DMS153 treated with DMSO at 0.1 percent for 48 hours (cell line): ENCODE measurements around the gene ARHGAP21.
"Not testable (repeated sequence)": the region's sequence is repeated elsewhere in the genome, so short reads cannot be mapped to it uniquely, and the experiment has no call there.

Experiments used
- DNase-seq: peaks from one replicate; lab custom pipeline; 2025; ENCODE audit not compliant: unreplicated experiment; lab: John Stamatoyannopoulos, UW

ARHGAP21 gene

DNA sequence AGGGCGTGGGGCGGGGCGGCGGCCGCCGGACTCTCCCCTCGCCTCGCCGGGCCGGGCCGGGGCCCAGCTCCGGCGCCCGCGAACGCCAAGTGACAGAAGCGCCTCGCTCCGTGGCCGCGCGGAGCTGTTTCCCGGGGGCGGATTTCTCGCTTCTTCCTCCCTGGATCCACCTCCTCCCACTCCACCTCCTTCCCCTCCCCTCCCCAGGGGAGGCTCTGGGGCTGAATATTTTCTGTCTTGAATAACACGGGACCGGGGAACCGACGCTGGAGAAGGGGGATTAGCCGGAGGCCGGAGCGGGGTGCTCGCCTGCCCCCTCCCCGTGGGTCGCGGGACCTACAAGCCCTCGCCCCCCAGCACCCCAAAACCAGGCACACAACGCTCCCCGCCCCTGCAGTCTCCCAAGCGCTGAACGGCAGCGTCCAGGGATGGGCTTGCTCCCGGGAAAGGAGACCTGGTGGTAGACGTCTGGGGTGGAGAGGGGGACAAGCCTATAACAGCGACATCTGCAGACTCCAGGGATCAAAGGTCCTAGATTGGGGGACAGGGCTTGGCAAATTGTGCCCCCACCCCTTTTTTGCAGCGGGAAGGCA, at the start of gene ARHGAP21:
Gene ARHGAP21 (minus strand): TSS at position 100 of the 593 bp plus-strand sequence. CDS start 1,988 bp downstream, outside the sequence.
- no peak for DNase-seq

DNA sequence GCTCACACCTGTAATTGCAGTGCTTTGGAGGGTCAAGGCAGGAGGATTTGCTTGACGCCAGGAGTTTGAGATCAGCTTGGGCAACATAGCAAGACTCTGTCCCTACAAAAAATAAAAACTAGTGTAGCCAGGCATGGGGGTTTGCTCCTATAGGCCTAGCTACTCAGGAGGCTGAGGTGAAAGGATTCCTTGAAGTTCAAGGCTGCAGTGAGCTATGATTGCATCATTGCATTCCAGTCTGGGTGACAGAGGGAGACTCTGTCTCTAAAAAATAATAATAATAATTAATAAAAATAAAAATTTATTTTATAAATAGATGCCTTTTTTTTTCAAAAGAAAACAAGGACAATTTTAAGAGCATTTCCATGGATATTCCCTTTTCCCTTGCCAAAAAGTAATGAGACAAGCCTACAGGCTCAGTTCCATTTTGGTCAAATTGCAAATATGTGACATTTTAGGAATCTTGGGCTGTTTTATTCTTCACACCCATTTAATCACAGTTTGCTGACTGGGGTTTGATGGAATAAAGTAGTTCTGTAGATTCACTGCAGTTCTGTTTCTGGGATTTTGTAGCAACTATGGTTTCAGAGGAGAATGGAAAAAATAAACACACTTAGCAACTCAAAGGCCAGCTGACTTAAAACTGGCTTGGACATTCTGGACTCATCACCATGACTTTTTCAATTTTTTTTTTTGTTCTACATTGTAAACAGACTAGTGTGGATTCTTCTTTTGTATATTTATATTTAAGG, 48.4 kb upstream of the ARHGAP21 start:
- no peak for DNase-seq

DNA sequence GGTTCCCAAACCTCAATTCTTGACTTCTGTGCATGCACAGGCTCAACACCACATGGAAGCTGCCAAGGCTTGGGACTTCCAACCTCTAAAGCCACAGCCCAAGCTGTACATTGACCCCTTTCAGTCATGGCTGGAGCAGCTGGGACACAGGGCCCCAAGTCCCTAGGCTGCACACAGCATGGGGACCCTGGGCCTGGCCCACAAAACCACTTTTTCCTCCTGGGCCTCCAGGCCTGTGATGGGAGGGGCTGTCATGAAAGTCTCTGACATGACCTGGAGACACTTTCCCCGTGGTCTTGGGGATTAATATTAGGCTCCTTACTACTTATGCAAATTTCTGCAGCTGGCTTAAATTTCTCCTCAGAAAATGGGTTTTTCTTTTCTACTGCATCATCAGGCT, 41.3 kb upstream of the ARHGAP21 start:
- DNase-seq: not testable (repeated sequence)

DNA sequence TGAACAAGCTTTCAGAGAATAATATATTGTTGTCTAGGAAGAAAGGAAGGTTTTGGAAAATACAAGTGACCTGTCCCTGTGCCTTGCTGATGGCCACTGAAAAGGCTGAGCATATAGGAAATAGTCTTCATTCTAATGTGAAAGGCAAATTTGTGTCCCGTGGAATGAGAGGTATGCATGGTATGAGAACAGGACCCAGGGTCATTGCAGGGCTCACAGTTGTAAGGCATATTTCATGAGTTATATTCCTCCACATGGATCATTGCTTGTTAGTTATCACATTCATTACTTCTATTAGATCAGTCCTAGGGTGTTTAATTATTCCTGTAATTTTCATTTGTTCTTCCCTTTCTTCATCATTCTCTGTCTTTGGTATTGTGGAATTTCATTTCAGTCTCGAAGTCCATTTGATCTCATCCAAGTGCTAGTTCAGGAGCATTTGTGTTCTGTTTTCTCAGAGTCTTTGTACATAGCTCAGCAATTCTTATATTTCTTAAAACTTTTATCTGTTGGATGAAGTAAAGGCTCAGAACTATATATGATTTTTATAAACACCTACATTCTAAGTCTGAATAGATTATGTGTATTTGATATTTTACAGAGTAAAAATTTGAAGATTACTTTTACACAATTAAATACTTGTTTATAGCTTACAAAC, 39.4 kb upstream of the ARHGAP21 start:
- no peak for DNase-seq

DNA sequence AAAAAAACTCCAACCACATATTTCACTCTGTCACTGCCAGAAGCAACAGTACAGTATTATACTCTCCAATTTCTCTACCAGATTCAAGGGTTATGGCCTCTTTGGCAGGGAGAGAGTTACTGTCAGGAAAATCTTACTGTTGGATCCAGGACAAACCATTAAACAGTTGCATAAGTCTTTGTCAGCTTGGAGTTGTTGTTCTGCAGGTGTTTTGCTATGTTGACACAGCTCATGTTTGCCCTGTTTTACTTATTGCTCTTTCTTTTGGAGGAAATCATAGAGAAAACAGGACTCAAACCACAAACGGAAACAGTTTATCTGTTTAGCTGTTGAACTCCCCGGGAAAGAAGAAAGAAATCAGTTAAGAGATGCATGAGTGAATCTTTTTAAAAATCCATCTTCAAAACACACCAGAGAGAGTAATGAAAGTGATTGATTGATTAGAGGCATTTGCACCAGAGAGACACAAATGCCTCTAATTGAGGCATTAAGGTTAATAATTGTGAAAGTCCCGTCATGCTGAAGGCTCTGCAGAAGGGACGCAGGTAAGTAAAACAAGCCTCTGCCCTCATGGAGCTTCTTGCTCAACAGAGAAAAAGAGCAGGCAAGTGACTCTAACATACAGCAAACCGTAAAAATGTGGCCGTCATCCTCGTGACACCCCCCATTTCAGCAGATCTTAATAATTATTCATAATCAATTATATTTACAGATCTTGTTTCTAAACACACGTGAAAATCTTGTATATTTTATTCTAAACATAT, 38.7 kb upstream of the ARHGAP21 start:
- no peak for DNase-seq

DNA sequence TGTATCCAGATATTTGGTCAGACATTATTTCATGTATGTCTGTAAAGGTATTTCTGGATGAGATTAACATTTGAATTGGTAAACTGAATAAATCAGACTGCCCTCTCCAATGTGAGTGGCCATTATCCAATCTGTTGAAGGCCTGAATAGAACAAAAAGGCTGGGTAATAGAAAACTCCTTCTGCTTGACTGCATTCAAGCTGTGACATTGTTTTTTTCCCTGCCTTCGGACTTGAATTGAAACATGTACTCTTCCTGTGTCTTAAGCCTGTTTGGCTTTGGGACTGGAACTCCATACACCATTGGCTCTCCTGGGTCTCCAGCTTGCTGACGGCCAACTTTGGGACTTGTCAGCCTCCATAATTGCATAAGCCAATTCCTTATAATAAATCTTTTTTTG, 36.0 kb upstream of the ARHGAP21 start:
- no peak for DNase-seq

DNA sequence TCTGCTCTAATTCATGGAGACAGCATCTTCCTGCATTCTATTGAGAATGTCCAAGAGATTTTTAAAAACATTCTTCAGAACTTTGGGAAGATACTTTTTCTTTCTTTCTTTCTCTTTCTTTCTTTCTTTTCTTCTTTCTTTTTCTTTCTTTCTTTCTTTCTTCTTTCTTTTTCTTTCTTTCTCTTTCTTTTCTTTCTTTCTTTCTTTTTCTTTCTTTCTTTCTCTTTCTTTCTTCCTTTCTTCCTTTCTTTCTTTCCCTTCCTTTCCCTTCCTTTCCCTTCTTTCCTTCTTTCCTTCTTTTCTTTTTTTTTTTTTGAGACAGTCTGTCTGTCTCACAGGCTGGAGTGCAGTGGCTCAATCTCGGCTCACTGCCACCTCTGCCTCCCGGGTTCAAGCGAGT, 34.6 kb upstream of the ARHGAP21 start:
- not testable (repeated sequence) for DNase-seq

DNA sequence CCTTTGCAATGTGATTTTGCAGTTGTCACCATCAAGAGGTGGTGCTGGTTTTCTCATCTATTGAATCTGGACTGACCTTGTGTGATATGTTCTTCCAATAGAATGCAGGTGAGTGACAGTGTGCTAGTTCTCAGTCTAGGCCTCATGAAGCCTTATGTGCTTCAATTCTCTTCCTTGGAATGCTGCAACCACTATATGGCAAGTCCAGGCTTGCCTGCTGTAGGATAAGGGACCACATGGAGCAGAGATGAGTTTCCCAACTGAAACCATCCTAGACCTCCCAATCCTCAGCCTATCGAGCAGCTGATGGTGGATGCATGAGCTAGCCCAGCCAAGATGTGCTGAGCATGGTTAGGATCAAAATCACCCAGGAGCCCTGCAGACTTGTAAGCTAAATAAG, 32.6 kb upstream of the ARHGAP21 start:
- DNase-seq: no peak

DNA sequence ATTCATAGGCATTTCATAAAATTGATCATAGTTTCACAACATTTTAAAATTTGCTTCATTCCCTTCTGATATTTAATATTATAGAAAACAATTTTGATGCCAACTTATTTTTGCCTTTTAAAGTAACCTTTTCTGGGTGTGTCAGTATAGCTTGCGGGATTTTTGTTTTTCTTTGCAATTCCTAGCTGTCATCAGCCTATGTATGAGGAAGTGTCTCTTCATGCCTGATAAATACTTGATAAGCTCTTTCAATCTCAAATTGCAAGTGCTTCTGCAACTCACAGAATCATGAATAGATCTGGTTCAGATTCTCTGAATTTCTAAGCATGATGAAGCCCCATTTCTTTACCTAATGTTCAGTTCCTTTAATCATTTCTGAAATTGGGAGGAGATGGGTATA, 28.0 kb upstream of the ARHGAP21 start:
- DNase-seq: no peak

DNA sequence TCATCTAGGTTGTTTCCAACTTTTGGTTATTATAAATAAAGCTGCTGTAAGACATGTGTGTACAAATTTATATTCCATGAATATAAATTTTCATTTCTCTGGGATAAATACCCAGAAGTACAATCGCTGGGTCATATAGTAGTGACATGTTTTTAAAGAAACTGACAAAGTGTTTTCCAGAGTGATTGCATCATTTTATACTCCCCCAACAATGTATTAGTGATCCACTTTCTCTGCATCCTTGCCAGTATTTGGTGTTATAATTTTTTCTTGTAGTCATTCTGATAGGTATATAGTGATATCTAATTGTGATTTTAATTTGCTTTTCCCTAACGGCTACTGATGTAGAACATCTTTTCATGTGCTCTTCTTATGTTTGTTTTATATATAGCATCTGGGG, 27.0 kb upstream of the ARHGAP21 start:
- no peak for DNase-seq

DNA sequence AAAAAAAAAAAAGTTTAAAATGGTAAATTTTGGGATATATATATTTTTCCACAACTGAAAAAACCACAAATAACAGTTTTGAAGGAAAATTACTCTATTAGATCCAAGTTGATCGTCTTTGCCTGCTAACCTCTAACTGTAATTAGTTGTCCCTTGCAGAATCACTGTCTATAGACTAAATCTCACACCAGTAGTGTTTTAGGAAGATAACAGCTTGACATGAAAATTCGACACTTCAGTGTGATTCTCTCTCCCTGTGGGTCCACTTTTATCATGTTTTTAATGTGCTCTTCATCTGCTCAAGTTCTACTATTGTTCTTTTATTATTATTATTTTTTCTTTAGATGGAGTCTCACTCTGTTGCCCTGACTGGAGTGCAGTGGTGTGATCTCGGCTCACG, 24.5 kb upstream of the ARHGAP21 start:
- no peak for DNase-seq

DNA sequence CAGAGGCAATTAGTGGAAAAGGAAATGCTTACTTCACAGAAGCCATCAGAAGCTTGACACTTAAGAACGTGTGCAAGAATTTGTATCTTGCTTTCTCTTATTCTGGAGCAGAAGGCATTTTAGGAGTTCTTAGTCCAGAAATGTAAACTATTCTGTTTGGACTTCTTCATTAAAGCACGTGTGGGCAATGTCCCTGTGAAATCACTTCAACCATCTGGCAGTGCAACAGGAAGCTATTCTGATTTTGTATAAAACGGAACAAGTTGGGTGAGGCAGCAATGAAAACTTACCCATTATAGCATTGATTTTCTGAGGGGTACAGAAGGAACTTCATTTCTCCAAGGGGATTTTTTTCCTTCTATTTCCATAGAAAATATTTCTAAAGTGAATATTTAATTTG, 21.3 kb upstream of the ARHGAP21 start:
- no peak for DNase-seq

DNA sequence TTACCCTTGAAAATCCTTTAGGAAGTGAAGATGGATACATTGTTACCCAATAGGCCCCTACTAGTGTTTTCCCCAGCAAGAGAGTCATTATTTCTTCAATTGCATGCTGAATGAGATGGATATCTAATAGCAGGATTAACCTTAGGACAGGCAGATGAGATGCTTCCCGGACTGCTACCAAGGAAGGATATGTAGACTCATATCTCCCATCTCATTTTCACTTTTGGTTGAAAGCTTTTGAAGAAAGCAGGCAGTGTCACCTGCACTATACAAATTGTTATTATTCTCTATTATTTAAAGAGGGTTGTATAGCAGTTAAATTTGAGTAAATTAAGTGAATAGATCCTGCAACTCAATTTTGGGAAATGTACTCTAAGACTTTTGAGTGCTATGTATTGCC, 17.0 kb upstream of the ARHGAP21 start:
- DNase-seq: no peak

DNA sequence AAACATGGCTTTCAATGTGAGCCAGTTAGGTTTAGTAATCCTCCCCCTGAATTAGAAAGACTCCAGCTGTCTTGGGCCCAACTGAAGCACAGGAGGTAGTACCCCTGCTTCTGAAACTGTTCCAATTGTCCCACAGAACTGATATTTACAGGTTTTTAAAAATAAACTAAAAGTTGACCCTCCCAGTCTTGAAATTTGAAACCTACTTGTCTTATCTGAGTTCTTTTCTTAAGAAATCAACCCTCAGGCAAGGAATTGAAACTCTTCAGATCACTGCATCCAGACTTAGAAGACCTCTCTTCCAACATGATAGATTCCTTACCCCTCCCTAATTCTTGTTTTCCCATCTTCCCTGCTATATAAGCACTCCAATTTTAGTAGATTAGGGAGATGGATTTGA, 13.3 kb upstream of the ARHGAP21 start:
- no peak for DNase-seq

DNA sequence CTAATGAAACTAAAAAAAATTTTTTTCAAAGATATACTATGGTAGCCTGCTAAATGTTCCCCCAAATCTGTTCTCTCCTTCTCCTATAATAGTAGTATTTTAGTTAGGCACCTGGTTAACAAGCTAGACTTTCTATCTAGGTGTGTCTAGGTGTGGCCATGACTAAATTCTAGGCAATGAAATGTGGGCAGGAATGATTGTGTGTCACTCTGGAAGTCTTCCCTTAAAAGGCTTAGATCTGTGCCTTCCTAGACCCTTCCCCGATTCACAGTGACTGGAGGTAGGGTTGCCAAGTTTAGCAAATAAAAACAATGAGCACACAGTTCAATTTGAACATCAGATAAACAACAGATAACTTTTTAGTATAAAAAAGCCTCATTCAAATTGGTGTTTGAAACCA, 8.3 kb upstream of the ARHGAP21 start:
- no peak for DNase-seq

DNA sequence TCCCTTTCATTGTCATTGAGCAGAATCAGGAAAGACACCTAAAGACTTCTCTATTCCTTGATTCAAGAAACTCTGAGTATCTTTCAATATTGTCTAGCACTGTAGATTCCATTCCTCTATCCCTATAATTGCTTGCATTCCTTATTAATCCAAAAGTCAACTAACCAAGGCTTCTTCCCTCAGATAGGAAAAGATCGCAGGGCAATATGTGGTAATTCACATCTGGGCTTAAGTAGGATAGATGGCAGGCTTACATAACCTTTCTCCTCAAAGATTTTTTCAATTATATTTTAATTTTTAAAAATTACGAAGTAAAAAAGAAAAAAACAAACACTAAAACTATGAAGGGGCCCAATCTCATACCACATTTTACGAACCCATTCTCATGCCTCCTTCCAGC, 7.1 kb upstream of the ARHGAP21 start:
- no peak for DNase-seq

DNA sequence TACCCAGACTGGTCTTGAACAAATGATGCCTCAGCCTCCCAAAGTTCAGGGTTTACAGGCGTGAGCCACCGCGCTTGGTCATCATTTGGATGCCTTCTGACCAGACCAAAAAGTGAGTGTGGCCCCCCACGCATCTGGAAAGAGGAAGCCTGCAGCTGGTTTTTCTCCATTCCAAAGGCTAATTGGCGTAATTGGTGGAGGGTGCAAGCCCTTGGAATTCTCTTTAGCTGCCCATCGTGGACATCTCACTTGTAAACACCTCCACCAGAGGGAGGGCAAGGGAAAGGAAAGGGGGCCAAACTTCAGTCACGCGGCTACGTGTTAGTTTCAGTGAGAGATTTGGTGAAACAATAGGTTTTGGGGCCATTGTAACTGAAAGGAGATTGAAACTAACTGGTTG, 4.1 kb upstream of the ARHGAP21 start:
- no peak for DNase-seq

DNA sequence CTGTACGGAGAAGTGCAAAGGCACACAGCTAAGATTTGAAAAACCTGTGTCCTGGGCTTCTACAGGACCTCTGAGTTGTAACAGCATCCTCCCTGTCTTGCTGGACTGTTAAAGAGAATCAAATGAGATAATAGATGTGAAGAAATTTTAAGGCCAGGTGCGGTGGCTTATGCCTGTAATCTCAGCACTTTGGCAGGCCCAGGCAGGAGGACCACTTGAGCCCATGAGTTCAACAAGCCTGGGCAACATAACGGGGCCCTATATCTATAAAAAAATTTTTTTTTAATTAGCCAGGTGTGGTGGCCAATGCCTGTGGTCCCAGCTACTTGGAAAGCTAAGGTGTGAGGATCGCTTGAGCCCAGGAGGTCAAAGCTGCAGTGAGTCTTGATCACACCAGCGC, 2.9 kb upstream of the ARHGAP21 start:
- DNase-seq: no peak

DNA sequence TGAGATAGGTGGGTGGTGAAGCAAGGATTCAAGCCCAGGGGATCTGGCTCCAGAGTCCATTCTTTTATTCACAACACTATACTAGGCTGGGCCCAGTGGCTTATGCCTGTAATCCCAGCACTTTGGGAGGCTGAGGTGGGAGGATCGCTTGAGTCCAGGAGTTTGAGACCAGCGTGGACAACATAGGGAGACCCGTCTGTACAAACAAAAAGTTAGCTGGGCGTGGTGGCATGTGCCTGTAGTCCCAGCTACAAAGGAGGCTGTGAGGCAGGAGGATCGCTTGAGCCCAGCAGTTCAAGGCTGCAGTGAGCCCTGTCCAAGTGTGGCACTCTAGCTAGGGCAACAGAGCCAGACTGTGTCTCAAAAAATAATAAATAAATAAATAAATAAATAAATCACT, 2.3 kb upstream of the ARHGAP21 start:
- not testable (repeated sequence) for DNase-seq

DNA sequence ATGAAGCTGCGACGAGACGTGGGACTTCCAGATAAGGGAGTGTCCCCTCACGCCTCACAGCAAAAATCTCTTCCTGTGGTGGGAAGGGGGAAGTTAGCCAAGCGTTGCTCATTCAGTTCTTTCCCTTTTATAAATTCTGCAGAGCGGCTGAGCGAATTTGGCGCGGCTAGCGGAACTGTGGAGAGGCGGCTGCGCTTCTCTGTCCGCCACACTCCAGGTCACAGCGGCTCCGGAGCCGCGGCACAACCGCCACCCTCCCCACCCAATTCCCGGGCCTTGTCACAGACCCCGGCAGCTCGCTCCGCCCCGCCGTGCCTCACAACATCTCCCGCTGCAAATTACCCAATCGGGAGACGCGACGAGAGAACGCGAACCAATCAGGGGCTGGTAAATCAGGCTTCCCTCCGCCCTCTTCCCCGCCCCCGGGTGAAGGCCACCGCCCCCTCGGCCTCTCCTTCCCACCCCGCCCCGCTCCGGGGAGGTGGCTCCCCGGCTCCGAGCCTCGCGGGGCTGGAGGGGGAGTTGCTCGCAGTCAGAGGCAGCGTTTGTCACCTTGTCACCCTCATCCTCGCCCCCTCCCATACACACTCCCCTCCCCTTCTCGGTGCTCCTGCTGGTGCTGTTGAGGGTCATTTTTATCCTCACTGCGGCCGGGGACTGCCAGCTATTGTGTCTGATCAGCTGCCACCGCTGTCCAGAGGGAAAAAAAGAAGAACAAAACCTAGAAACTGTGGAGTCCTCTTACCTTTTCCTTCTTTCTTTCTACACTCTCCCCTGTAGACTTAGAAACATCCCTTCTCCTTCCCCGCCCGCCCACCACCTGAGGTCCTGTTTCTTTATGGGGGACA, 918 bp upstream of the ARHGAP21 start:
- DNase-seq: peak; percentile 36

DNA sequence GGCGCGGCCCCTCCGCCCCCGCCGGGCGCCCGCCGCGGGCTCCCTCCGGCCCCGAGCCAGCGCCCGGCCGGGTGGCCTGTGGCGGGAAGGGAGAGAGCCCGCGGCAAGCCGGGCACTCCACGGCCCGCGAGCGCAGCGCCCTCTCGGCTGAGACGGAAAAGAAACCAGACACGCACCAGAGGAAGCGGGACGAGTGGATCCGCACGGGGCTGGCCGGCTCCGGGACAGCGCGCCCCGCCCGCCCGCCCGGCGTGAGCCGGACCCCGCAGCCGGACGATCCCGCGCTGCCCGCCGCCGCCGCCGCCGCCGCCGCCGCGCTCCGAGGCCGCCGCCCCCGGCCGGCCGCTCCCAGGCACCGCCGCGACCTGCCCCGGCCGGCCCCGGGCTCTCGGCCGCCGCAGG, 300 bp downstream of the ARHGAP21 start:
- no peak for DNase-seq
